Activated T-cell treated with anti-CD3 and anti-CD28 coated beads, Interleukin-2, amount 50 U/mL, for 72 hours (primary cell): ENCODE results near the gene MCFD2. TPM values are rescaled to one million over a fixed set of nuclear protein-coding genes. Genes with fewer than 3 reads are reported as not detected.

Source experiments
- ATAC-seq, 2 donors: fragments of 150-1000 bp; cut with Tn5 transposase; replicated peaks in 1 of 2; 2 replicates each; pipeline ENCODE4 v1.10.0; 2021; ENCODE audit warnings: moderate library complexity in 2 of 2, mild to moderate bottlenecking in 1 of 2
- DNase-seq, 2 donors: peaks; one replicate each; pipeline ENCODE4 v3.0.0; 2021 to 2022; ENCODE audit warnings: mixed read lengths in 1 of 2
- H3K27ac Mint-ChIP-seq: one replicate; pipeline ENCODE4 v1.8.0; 2022; ENCODE audit warnings: mild to moderate bottlenecking, moderate library complexity, mixed read lengths
- H3K27me3 Mint-ChIP-seq: one replicate; pipeline ENCODE4 v1.8.0; 2022; ENCODE audit warnings: low read depth, mixed read lengths
- H3K36me3 Mint-ChIP-seq, 2 donors: one replicate each; pipeline ENCODE4 v1.8.0; 2022; ENCODE audit warnings: mixed read lengths in 2 of 2, mild to moderate bottlenecking in 1 of 2; ENCODE audit not compliant: insufficient read depth in 2 of 2
- H3K4me1 Mint-ChIP-seq: one replicate; pipeline ENCODE4 v1.8.0; 2022; ENCODE audit warnings: low read depth, mixed read lengths
- H3K4me3 Mint-ChIP-seq, 2 donors: one replicate each; pipeline ENCODE4 v1.8.0; 2022; ENCODE audit warnings: mild to moderate bottlenecking in 2 of 2, mixed read lengths in 2 of 2, moderate library complexity in 2 of 2
- H3K9me3 Mint-ChIP-seq, 2 donors: one replicate each; pipeline ENCODE4 v1.8.0; 2022; ENCODE audit warnings: mixed read lengths in 2 of 2
- total RNA-seq, 2 donors: library from RNA; stranded (reverse); gene quantifications; one replicate each; pipeline ENCODE4 v1.2.3, GENCODE V29; 2022

MCFD2 gene
- total RNA-seq, result 10 to 100 TPM; 50.1 to 59.3 TPM

DNA sequence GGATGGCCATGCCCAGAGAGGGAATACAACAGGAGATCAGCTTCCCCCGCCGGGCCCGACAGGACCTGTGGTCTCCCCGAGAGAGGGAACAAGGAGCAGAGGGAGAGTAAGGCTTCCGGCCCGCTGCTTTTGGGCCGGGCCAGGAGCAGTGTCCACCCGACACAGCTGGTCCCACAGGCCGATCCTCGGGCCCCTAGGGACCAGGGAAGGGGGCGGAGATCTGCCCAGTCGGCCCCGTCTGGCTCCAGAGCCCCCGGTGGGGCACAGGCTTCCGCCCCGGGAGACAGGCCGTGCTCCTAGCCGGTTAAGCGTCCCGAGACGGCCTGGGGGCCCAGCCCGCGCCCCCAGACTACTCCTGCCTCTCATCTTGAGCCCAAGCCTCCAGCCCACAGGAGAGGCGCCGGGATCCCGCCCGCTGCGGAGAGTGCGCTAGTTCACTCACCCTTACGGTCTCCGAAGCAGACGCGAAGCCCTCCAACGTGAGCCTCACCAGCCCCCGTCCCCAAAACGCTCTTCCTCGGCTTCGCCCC is at the start of gene MCFD2:
MCFD2 (minus strand) TSS at position 526 of the 530 bp plus-strand sequence. CDS start 6,635 bp downstream, outside the sequence.
- peaks cover 11 to 14% of the 10 kb centered on the region in 2 donors for H3K36me3 Mint-ChIP-seq
- DNase-seq, result no peak
- H3K4me1 Mint-ChIP-seq, result peaks cover 47% of the 10 kb centered on the region
- H3K27me3 Mint-ChIP-seq, result no peaks in the 10 kb centered on the region
- no peaks in the 10 kb centered on the region for H3K9me3 Mint-ChIP-seq
- peak within 1 kb of the TSS; percentile 94 for H3K27ac Mint-ChIP-seq
- peak; percentile 46 to 54 for ATAC-seq
- peak within 1 kb of the TSS; percentile 95 to 97 for H3K4me3 Mint-ChIP-seq

DNA sequence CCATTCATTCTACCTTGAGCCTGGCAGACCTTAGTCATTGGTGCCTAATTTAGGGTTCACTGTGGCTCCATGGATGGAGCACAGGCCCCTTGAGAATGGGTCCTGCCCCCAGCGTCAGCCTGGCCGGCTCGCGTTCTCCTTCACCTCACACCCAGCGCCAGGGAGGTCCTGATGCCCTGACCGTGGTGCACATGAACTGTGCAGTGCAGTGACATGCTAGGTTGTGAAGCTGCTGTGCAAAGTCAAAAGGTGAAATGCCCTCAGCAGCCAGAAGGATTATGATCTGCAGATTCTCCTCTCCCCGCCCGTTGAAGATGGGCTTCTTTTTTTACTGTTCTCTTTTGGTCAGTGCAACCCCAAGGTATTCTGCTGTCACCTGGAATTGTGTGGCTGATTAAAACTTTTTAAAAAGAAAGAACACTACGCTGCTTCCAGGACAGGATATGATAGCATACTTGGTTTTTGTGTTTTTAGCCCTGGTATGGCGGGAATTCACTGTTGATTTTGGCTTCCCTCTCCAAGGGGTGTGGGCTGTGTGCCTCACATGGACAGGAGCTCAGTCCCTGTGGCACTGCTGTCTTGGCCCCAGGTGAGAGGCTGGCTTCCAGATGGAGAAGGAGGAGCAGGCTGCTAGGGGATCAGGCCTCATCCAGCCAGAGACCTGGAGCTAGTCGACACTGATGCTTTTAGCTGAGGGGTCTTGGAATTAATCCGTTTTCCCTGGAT is 49.4 kb upstream of the MCFD2 start:
- peaks cover 22% of the 10 kb centered on the region for H3K4me1 Mint-ChIP-seq
- DNase-seq (no peak), ATAC-seq (no peak)
- no peaks in the 10 kb centered on the region for H3K9me3 Mint-ChIP-seq
- no peaks in the 10 kb centered on the region for H3K27me3 Mint-ChIP-seq
- H3K27ac Mint-ChIP-seq, result no peak overlapping the region
- no peak overlapping the region for H3K4me3 Mint-ChIP-seq
- H3K36me3 Mint-ChIP-seq, result peaks cover 3 to 7% of the 10 kb centered on the region in 2 donors

DNA sequence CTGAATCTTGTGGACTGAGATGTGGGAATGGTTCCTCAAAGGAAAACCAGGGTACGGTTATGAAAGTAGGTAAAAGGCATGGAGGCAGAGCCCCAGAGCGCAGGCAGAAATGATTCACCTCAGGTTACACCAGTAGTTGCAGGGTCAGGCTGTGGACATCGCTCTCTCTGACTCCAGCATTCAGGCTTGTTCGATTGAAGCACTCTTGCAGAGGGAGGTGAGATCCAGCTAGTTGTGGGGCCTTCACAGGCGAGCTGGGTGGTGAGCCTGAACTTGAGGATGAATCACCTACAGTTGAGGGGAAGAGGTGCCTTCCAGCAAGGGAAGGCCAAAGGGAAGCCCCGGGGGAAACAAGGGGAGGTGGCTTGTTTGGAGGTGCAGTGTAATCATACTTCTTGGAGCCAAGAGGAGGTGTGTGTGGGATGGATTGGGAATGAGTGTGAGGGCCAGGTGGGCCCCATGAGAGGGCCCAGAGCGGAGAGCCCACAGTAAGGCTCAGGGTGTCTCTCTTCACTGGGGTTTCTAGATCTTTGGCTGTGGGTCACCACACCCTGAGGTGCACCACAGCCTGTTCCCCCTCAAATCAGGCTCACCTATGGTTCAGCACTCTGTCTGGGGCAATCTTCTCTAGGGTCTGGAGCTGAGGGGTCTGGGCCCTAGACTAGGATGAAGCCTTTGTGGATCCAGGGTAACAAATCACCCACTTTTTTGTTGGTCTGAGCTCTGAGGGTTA is 48.5 kb upstream of the MCFD2 start:
- peaks cover 3 to 7% of the 10 kb centered on the region in 2 donors for H3K36me3 Mint-ChIP-seq
- no peak for DNase-seq
- no peaks in the 10 kb centered on the region for H3K27me3 Mint-ChIP-seq
- H3K27ac Mint-ChIP-seq, result no peak overlapping the region
- H3K4me1 Mint-ChIP-seq, result peaks cover 26% of the 10 kb centered on the region
- no peaks in the 10 kb centered on the region for H3K9me3 Mint-ChIP-seq
- ATAC-seq, result peak; percentile 48 to 69
- H3K4me3 Mint-ChIP-seq, result no peak overlapping the region

DNA sequence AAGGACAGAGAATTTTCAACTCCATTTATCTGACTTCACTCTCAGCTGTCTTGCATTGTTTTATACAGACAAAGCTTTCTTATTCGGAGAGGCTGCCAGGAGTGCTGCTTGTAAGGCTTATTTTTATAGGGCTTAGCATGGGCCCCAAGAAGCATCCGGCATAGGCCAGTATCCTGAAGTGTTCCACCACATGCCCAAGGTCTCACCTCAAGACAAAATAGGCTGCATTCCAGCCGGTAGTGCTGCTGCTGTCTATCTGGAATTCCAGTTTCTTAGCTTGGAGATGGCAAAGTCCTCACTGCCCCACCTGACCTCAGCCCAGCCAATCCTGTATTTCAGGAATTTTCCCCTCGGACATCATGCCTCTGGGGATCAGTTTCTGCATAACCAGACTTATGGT is 47.6 kb upstream of the MCFD2 start:
- ATAC-seq (no peak), DNase-seq (no peak)
- no peak overlapping the region for H3K4me3 Mint-ChIP-seq
- no peak overlapping the region for H3K27ac Mint-ChIP-seq
- peaks cover 3 to 7% of the 10 kb centered on the region in 2 donors for H3K36me3 Mint-ChIP-seq
- H3K27me3 Mint-ChIP-seq, result no peaks in the 10 kb centered on the region
- H3K4me1 Mint-ChIP-seq, result peaks cover 26% of the 10 kb centered on the region
- H3K9me3 Mint-ChIP-seq, result no peaks in the 10 kb centered on the region

DNA sequence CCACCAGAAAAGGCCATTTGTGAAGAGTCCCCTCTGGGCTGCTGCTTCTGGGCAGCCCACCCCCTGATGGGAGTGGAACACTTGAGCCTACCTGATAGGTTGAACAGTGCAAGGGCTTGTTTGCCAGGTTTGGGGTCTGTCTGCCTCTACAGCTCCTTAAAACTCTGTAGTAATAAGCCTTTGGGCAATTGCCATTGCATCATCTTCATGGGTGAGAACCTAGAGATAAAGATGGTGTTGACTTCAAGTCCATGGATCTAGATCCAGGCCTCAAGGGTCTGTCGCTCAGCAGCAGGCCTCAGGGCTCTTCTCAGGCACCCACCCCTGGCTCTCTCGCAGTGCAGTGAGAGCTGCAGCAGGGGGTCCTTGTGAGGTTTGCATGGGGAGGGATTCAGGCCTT is 47.1 kb upstream of the MCFD2 start:
- ATAC-seq (no peak), DNase-seq (no peak)
- H3K9me3 Mint-ChIP-seq, result no peaks in the 10 kb centered on the region
- H3K27me3 Mint-ChIP-seq, result no peaks in the 10 kb centered on the region
- peaks cover 3 to 7% of the 10 kb centered on the region in 2 donors for H3K36me3 Mint-ChIP-seq
- H3K4me3 Mint-ChIP-seq, result no peak overlapping the region
- peaks cover 26% of the 10 kb centered on the region for H3K4me1 Mint-ChIP-seq
- H3K27ac Mint-ChIP-seq, result no peak overlapping the region

DNA sequence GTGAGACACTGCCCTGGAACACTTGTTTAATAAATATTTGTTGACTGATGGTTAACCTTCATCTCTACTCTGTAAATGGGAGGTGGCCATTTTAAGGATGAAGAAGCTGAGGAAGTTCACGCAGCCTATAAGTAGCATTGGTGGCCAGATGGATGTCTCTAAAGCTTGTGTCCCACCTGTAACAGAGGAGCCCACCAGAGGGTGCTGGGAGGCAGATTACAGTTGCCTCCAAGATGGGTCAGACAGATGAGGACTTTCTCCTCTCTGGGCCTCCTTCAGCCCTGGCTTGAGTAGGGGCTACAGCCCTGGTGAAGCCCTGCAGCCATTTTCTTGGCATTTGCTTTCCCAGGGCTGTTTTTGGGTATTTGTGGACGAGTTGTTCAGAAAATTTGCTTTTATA is 45.0 kb upstream of the MCFD2 start:
- DNase-seq (no peak), ATAC-seq (no peak)
- Mint-ChIP-seq H3K9me3 (no peaks in the 10 kb centered on the region), H3K27ac (no peak overlapping the region), H3K27me3 (no peaks in the 10 kb centered on the region), H3K4me3 (no peak overlapping the region), H3K36me3 (peaks cover 5 to 7% of the 10 kb centered on the region in 2 donors), H3K4me1 (peaks cover 26% of the 10 kb centered on the region)

DNA sequence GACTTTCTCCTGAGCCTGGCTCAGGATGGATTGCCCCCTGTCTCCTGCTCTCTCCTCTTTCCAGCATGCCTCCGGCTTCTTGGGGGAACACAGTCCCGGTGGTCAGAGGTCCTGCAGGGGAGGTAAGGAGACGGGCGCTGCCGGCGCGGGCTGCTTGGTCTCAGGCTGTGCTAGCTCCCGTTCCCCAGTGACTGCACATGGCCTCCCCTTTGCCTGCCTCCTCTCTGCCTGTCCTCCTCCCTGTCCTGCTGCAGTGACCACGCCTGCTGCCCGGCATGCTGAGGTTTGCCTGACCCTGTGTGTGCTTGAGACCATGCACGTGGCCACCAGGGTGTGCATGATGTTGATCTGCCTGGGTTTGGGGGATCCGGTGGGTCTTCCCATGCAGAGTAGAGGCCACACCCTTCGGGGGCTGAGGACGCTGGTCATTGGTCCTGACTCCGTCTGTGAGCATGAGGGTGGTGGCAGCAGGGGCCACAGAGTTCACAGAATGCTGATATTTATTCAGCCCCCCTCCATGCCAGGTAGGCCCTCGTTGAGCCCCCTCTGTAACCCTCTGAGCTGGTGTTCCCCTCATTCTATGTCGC is 42.9 kb upstream of the MCFD2 start:
- Mint-ChIP-seq H3K4me1 (peaks cover 24% of the 10 kb centered on the region), H3K9me3 (no peaks in the 10 kb centered on the region), H3K4me3 (no peak overlapping the region), H3K27me3 (no peaks in the 10 kb centered on the region), H3K27ac (no peak overlapping the region), H3K36me3 (peaks cover 9 to 23% of the 10 kb centered on the region in 2 donors)
- ATAC-seq, result no peak
- no peak for DNase-seq

DNA sequence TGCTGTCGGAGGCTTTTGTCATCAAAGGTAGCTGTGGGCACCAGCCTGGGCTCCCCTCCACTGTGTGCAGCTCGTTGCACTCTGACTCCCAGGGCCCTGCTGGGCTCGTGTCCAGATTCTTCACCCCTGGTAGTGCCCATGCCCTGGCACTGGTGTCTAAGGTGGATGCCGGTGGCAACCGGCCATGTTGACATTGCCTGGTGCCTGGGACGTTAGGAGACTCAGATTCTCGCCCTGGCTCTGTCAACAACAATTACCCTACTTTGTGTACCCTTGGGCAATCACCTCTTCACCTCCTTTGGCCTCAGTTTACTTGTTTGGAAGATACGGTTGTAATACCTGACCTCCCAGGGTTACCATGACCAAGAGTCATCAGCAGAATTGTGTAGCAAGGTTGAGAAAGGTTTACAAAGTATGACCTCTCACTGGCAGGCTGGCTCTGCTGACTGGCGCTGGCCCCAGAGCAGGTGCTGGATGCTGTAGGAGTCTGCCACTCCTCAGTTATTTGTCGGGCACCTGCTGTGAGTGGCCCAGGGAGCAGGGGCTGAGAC is 41.5 kb upstream of the MCFD2 start:
- Mint-ChIP-seq H3K4me1 (peaks cover 17% of the 10 kb centered on the region), H3K9me3 (no peaks in the 10 kb centered on the region)

DNA sequence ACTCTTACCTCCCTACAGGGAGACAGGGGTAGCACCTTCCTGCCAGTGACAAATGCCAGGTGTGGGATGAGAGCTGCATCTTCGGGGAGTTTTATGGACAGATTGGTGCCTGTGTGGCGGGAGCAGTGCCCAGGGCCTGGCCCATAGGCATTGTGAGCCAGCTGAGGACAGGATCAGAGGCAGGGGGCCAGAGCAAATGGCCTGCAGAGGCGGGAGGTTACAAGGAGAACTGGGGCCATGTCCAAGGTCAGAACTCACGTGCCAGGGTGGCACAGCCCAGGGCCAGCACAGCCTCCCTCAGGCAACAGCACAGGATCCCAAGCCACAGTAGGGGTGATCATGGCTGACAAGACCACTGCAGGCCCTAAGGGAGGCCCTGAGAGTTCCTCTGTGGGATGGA is 40.2 kb upstream of the MCFD2 start:
- ATAC-seq (no peak), DNase-seq (no peak)
- Mint-ChIP-seq H3K4me1 (peaks cover 15% of the 10 kb centered on the region), H3K27me3 (no peaks in the 10 kb centered on the region), H3K36me3 (peaks cover 12 to 25% of the 10 kb centered on the region in 2 donors), H3K27ac (no peak overlapping the region), H3K4me3 (no peak overlapping the region), H3K9me3 (no peaks in the 10 kb centered on the region)

More for the DNA sequence above, 41.5 kb upstream of the MCFD2 start:
- H3K4me3 Mint-ChIP-seq, result no peak overlapping the region
- DNase-seq, result no peak
- H3K27me3 Mint-ChIP-seq, result no peaks in the 10 kb centered on the region
- no peak overlapping the region for H3K27ac Mint-ChIP-seq
- no peak for ATAC-seq
- peaks cover 7 to 21% of the 10 kb centered on the region in 2 donors for H3K36me3 Mint-ChIP-seq

DNA sequence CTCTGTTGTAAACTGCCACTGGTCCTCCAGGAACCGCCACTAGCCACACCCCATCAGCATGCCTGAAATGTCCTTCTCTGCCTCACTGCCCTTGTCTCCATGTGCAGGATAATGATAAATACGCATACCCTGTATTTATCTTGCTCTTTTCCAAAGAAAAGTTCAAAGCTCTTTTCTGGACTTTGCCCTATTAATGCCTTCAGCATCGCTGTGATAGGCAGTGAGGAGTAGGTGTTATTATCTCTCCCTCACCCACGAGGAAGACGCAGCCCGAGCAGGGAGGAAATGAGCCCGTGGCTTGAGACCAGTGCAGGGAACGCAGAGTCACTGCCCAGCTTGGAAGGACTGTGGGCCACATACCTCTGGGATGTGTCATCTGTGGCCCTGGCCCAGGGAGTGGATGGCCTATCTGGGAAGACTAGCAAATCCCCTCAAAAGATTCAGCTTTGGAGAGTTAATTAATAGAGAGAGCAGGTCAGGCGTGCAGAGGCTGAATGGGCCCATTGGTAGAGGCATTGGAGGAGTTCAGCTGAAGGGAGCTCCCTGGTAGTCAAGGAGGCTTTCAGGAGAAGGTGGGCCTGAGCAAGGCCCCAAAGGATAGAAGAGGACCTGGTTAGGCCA is 39.5 kb upstream of the MCFD2 start:
- Mint-ChIP-seq H3K4me1 (peaks cover 17% of the 10 kb centered on the region), H3K27ac (peak overlapping the region; percentile 47), H3K27me3 (no peaks in the 10 kb centered on the region), H3K36me3 (peaks cover 14 to 29% of the 10 kb centered on the region in 2 donors), H3K4me3 (no peak overlapping the region), H3K9me3 (no peaks in the 10 kb centered on the region)
- DNase-seq, result no peak
- ATAC-seq, result no peak

DNA sequence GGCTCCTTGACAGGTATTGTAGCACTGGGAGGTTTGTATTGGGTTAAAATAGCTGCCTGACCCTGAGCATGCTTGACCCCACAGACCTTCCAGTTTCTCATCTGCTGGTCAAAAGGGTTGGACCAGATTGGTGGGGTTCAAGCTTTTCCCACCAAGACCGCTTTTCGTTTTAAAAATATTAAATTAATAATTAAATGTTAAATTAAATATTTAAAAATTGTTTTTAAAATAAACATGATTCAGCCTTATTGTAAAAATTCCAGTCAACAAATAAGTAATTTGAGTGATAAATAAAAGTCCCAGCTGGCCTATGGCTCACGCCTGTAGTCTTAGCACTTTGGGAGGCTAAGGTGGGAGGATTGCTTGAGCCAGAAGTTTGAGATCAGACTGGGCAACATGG is 36.6 kb upstream of the MCFD2 start:
- no peak overlapping the region for H3K4me3 Mint-ChIP-seq
- DNase-seq (no peak), ATAC-seq (no peak)
- no peaks in the 10 kb centered on the region for H3K9me3 Mint-ChIP-seq
- H3K27me3 Mint-ChIP-seq, result no peaks in the 10 kb centered on the region
- no peak overlapping the region for H3K27ac Mint-ChIP-seq
- peaks cover 13 to 31% of the 10 kb centered on the region in 2 donors for H3K36me3 Mint-ChIP-seq
- H3K4me1 Mint-ChIP-seq, result peaks cover 17% of the 10 kb centered on the region

DNA sequence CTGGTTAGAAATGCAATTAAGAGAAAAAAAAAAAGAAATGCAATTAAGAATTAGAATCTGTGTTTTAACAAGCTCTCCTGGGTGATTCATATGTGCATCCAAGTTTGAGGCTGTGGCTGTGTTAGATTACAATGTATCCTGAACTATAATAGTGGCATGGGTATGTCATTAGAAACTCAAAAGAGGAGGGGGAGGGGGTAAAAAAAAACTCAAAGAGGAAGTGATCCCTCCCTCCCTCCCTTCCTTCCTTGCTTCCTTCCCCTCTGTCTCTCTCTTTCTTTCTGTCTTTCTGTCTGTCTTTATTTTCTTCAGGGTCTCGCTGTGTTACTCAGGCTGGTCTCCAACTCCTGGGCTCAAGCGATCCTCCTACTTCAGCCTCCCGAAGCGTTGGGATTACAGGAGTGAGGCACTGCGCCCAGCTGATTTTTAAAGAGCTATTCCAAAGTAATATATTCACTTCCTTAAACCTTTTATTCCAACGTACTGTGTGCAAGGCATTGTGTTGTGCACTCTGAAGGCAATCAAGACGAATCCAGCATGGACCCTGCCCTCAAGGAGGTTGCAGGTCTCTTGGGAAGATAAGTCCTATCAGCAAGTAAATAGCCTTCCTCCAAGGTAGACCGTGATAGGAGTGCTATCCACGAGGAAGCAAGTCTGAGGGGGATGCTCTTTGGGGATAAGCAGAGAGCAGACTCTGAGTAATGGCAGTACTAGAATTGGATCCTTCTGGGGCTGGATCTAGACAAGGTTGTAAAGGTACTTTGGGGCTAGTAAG is 35.9 kb upstream of the MCFD2 start:
- no peak overlapping the region for H3K27ac Mint-ChIP-seq

More for the DNA sequence above, 35.9 kb upstream of the MCFD2 start:
- no peaks in the 10 kb centered on the region for H3K9me3 Mint-ChIP-seq
- peaks cover 15 to 35% of the 10 kb centered on the region in 2 donors for H3K36me3 Mint-ChIP-seq
- H3K4me3 Mint-ChIP-seq, result no peak overlapping the region
- H3K4me1 Mint-ChIP-seq, result peaks cover 21% of the 10 kb centered on the region
- ATAC-seq (no peak), DNase-seq (no peak)
- H3K27me3 Mint-ChIP-seq, result no peaks in the 10 kb centered on the region
